Esophagus muscularis mucosa (tissue), 3 donors: ENCODE results near the gene SUPT20H.

Source experiments
- CTCF ChIP-seq, 3 experiments: fragments of 200-600 bp in 2 of 3; fragments of 450-650 bp in 1 of 3; sonication (generic) in 2 of 3; IDR thresholded peaks; one replicate each; pipeline ENCODE4 v1.5.1; 2017 to 2019; ENCODE audit warnings: antibody characterized with exemption in 3 of 3, mild to moderate bottlenecking in 2 of 3, moderate library complexity in 1 of 3
- POLR2AphosphoS5 ChIP-seq, 2 donors: sonication (generic); formaldehyde crosslinking; IDR thresholded peaks; one replicate each; pipeline ENCODE4 v1.6.1; 2017; ENCODE audit warnings: antibody characterized with exemption in 2 of 2

DNA sequence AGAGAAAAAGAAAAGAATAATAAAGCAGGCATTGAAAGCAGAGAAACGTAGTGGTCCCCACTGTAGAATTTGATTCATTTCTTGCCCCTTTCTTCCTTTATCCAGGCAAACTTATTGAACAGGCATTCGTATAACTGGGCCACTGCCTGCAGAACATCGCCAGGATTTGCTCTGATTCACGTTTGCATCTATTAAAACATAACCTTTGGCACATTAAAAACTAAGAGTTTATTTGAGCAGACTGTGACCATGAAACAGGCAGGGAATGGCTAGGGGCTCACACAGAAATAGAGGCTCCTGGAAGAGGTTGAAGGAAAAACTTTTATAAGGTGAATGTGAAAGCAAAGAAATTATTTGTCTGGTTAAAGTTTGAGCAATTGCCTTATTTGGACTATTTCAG, 12.5 kb upstream of the SUPT20H start:
- TF ChIP-seq CTCF (IDR thresholded peaks at IDR 0.05) = no peak
- no peak for TF ChIP-seq POLR2AphosphoS5 (IDR thresholded peaks at IDR 0.05)
